IMR-90 (cell line): Measurements from ENCODE around the gene ENPP7. TPM values are rescaled to one million over a fixed set of nuclear protein-coding genes. Genes with fewer than 3 reads are reported as not detected.
"Not testable (repeated sequence)": the region's sequence is repeated elsewhere in the genome, so short reads cannot be mapped to it uniquely, and the experiment has no call there.

ENCODE experiments used
- ATAC-seq: fragments of 200-7000 bp; cut with Tn5 transposase; 2 replicates; pipeline ENCODE4 v1.9.1; 2020; ENCODE audit warnings: low read depth, mild to moderate bottlenecking, moderate library complexity
- BruUV-seq: library from RNA; stranded (reverse); fragments of 400-500 nt; replicated peaks from 2 replicates; lab custom pipeline; 2021; lab: Mats Ljungman, UMichigan
- CTCF ChIA-PET: fragments of 300-600 bp; formaldehyde crosslinking; extraction: SDS; loops from one replicate; lab custom pipeline; 2021; ENCODE audit warnings: antibody characterized with exemption; lab: Yijun Ruan, JAX
- POLR2A ChIA-PET: fragments of 300-600 bp; sonication (Branson Sonifier 250); formaldehyde crosslinking; loops from one replicate; lab custom pipeline; 2022; ENCODE audit warnings: antibody characterized with exemption; ENCODE audit not compliant: unreplicated experiment; lab: Charles Lee
- DNase-seq: peaks from one replicate; pipeline ENCODE4 v3.0.0; 2013
- H2AFZ ChIP-seq: replicated peaks from 2 replicates; pipeline ENCODE3; 2013; ENCODE audit warnings: low read length, mild to moderate bottlenecking; ENCODE audit not compliant: poor library complexity
- H2AK5ac ChIP-seq: 2 replicates; pipeline ENCODE4 v1.6.1; 2013; ENCODE audit warnings: low read depth, low read length, inconsistent platforms
- H2AK9ac ChIP-seq: replicated peaks from 2 replicates; pipeline ENCODE3; 2013; ENCODE audit warnings: mild to moderate bottlenecking, low read depth, low read length, moderate library complexity; ENCODE audit not compliant: poor library complexity
- H2BK120ac ChIP-seq: 2 replicates; pipeline ENCODE4 v1.6.1; 2013; ENCODE audit warnings: low read depth, low read length, inconsistent platforms
- H2BK15ac ChIP-seq: 3 replicates; pipeline ENCODE4 v1.6.1; 2013; ENCODE audit warnings: low read depth, low read length, inconsistent platforms
- H2BK20ac ChIP-seq: 2 replicates; pipeline ENCODE4 v1.6.1; 2013; ENCODE audit warnings: low read depth, mild to moderate bottlenecking, inconsistent platforms, low read length, moderate library complexity
- H2BK5ac ChIP-seq: 2 replicates; pipeline ENCODE4 v1.6.1; 2013; ENCODE audit warnings: mild to moderate bottlenecking, low read depth, low read length, inconsistent platforms; ENCODE audit not compliant: poor library complexity, severe bottlenecking
- H3K14ac ChIP-seq: replicated peaks from 2 replicates; pipeline ENCODE4 v1.6.1; 2013; ENCODE audit warnings: low read depth, low read length, inconsistent platforms
- H3K18ac ChIP-seq: 2 replicates; pipeline ENCODE4 v1.6.1; 2013; ENCODE audit warnings: low read depth, low read length, control low read depth
- H3K23ac ChIP-seq: 2 replicates; pipeline ENCODE4 v1.6.1; 2013; ENCODE audit warnings: low read depth, low read length, inconsistent platforms
- H3K27ac ChIP-seq: 2 replicates; pipeline ENCODE4 v1.5.1; 2013; ENCODE audit warnings: mild to moderate bottlenecking, control low read depth, low read length; ENCODE audit not compliant: insufficient read depth
- H3K27me3 ChIP-seq: 2 replicates; pipeline ENCODE4 v1.6.1; 2013; ENCODE audit warnings: low read length; ENCODE audit not compliant: control insufficient read depth, insufficient read depth
- H3K36me3 ChIP-seq: 2 replicates; pipeline ENCODE4 v1.6.1; 2013; ENCODE audit warnings: low read length, mixed read lengths; ENCODE audit not compliant: control insufficient read depth, insufficient read depth
- H3K4ac ChIP-seq: 2 replicates; pipeline ENCODE4 v1.6.1; 2013; ENCODE audit warnings: low read depth, low read length, inconsistent platforms
- H3K4me1 ChIP-seq: 2 replicates; pipeline ENCODE4 v1.6.1; 2013; ENCODE audit warnings: low read length, mixed read lengths; ENCODE audit not compliant: control insufficient read depth, insufficient read depth
- H3K4me2 ChIP-seq: 2 replicates; pipeline ENCODE4 v1.6.1; 2013; ENCODE audit warnings: low read depth, mild to moderate bottlenecking, control low read depth, low read length, moderate library complexity
- H3K4me3 ChIP-seq: 2 replicates; pipeline ENCODE4 v1.5.1; 2013; ENCODE audit warnings: low read depth, mild to moderate bottlenecking, control low read depth, low read length, moderate library complexity; ENCODE audit not compliant: insufficient read depth
- H3K56ac ChIP-seq: 2 replicates; pipeline ENCODE4 v1.6.1; 2013; ENCODE audit warnings: low read length, inconsistent platforms; ENCODE audit not compliant: insufficient read depth; ENCODE audit errors: extremely low read depth
- H3K79me1 ChIP-seq, 2 experiments: 2 replicates each; pipeline ENCODE4 v1.6.1; 2013; ENCODE audit warnings: low read length in 2 of 2, inconsistent platforms in 1 of 2, low read depth in 1 of 2
- H3K9ac ChIP-seq: 2 replicates; pipeline ENCODE4 v1.6.1; 2013; ENCODE audit warnings: low read depth, low read length, control low read depth
- H3K9me1 ChIP-seq: 2 replicates; pipeline ENCODE4 v1.6.1; 2013; ENCODE audit warnings: low read length, inconsistent platforms; ENCODE audit not compliant: insufficient read depth
- H3K9me3 ChIP-seq: 2 replicates; pipeline ENCODE4 v1.6.1; 2013; ENCODE audit warnings: low read length; ENCODE audit not compliant: control insufficient read depth, insufficient read depth
- H4K20me1 ChIP-seq: 2 replicates; pipeline ENCODE4 v1.6.1; 2013; ENCODE audit warnings: low read length, inconsistent platforms; ENCODE audit not compliant: insufficient read depth
- H4K5ac ChIP-seq: 2 replicates; pipeline ENCODE4 v1.6.1; 2013; ENCODE audit warnings: mild to moderate bottlenecking, low read depth, low read length, control low read depth
- H4K8ac ChIP-seq, 2 experiments: 2 replicates each; pipeline ENCODE4 v1.6.1; 2013; ENCODE audit warnings: low read depth in 2 of 2, low read length in 2 of 2, control low read depth in 1 of 2, inconsistent platforms in 1 of 2
- H4K91ac ChIP-seq: 2 replicates; pipeline ENCODE4 v1.6.1; 2013; ENCODE audit warnings: low read depth, low read length, inconsistent platforms; ENCODE audit not compliant: insufficient read depth
- CHD1 ChIP-seq: IDR thresholded peaks from 2 replicates; pipeline ENCODE4 v1.6.1; 2012; ENCODE audit warnings: low read depth, low read length, improper control_type of control experiment
- MAZ ChIP-seq: IDR thresholded peaks from 2 replicates; pipeline ENCODE4 v1.6.1; 2012; ENCODE audit warnings: low read depth, mild to moderate bottlenecking, low read length, improper control_type of control experiment, moderate library complexity, borderline replicate concordance
- NFE2L2 ChIP-seq: fragments of 150-350 bp; IDR thresholded peaks from 2 replicates; pipeline ENCODE4 v1.6.1; 2016; ENCODE audit warnings: low read depth, mild to moderate bottlenecking, low read length
- RFX5 ChIP-seq: IDR thresholded peaks from 2 replicates; pipeline ENCODE4 v1.8.0; 2012; ENCODE audit warnings: low read depth, mild to moderate bottlenecking, low read length, moderate library complexity
- WGBS, 2 experiments: methylation state at CpG; one replicate each; pipeline versions ENCODE4 v1.1.5 to v1.1.7; 2013; ENCODE audit warnings: missing lambda C conversion rate in 2 of 2; ENCODE audit not compliant: insufficient read length in 1 of 2; ENCODE audit errors: extremely low coverage in 2 of 2; 5-methylcytosine and 5-hydroxymethylcytosine counted together
- dilution Hi-C: fragments of 300-500 bp; cut with HindIII; formaldehyde crosslinking; loops from one replicate; pipeline ENCODE4 v1.14.3; 2018; ENCODE audit warnings: low sequenced_read_pairs; ENCODE audit not compliant: unreplicated experiment
- in situ Hi-C: fragments of 300-500 bp; cut with MboI; formaldehyde crosslinking; loops from 3 replicates; pipeline ENCODE4 v1.14.3; 2019; ENCODE audit warnings: low sequenced_read_pairs, inconsistent platforms, mixed read lengths
- intact Hi-C: fragments of 100-400 bp; cut with micrococcal nuclease; formaldehyde crosslinking; loops from 2 replicates; pipeline ENCODE4 v1.10.0; 2022
- polyA plus RNA-seq, 3 experiments: library from polyadenylated mRNA; depleted of rRNA; stranded (reverse); fragments of >200 nt; gene quantifications; 2 replicates each; pipeline ENCODE4 v1.2.3, GENCODE V29; 2012; ENCODE audit warnings: low replicate concordance in 1 of 3
- total RNA-seq: library from RNA; depleted of rRNA; stranded (reverse); fragments of >200 nt; gene quantifications from 2 replicates; pipeline ENCODE4 v1.2.3, GENCODE V29; 2012

ENPP7 gene
- total and polyA plus RNA-seq, 2 of the 4 experiments (the other 2 are of a cell fraction), result not detected

- Histone ChIP-seq H2BK5ac (no peak overlapping the region), H3K36me3 (no peaks in the 10 kb centered on the region), H3K9ac (no peak overlapping the region), H3K23ac (no peak overlapping the region), H3K79me1 (no peaks in the 10 kb centered on the region), H2AK9ac (no peak overlapping the region), H3K4me2 (no peak overlapping the region), H2BK15ac (no peak overlapping the region), H3K27ac (no peak overlapping the region), H3K14ac (no peak overlapping the region), H2BK20ac (no peak overlapping the region), H3K4ac (no peak overlapping the region), H2AK5ac (no peak overlapping the region), H2AFZ (no peak overlapping the region), H4K8ac (no peak overlapping the region), H2BK120ac (no peak overlapping the region), H3K18ac (no peak overlapping the region), H3K4me3 (no peak overlapping the region), H3K27me3 (peaks cover 44% of the 10 kb centered on the region), H4K5ac (no peak overlapping the region), H4K91ac (no peak overlapping the region), H3K56ac (no peak overlapping the region), H3K9me1 (no peaks in the 10 kb centered on the region), H3K9me3 (0 out of 2 replicates have a peak, but pooled peaks cover under 1% of the 10 kb centered on the region), H4K20me1 (no peaks in the 10 kb centered on the region), H3K4me1 (no peaks in the 10 kb centered on the region)
- in situ Hi-C loops (no loop called here), intact Hi-C loops (no loop called here), dilution Hi-C loops (no loop called here)
- ChIA-PET CTCF (no interaction called here), POLR2A (no interaction called here)
- no TSS peak for BruUV-seq
- 33% methylated on average over 2 of the region's 6 CpGs; no CpG with 5 or more reads in 1 of the 2 experiments for WGBS, 2 experiments
- ATAC-seq, result no peak
- DNase-seq, result no peak
- no peak for TF ChIP-seq NFE2L2
- TF ChIP-seq CHD1, result no peak
- TF ChIP-seq MAZ, result no peak
- no peak for TF ChIP-seq RFX5
Measured at GRCh38 chr17:79771276-79771675, 40.5 kb downstream of the ENPP7 start.

DNA sequence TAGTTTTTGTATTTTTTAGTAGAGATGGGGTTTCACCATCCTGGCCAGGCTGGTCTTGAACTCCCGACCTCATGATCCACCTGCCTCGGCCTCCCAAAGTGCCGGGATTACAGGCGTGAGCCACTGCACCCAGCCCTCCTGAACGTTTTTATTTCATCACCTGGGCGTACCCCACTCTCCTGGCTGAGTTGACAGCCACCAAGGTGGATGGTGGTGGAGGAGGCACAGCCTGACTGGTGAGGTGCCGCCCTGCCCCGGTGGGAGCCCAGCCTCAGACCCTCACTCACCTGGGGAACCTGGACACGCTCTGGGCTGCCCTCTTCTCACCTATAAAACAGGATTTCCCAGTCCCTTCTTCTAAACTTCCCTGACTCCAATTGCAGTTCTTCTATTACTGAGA, 42.0 kb downstream of the ENPP7 start:
- H4K20me1 ChIP-seq, H2BK15ac ChIP-seq, H2BK20ac ChIP-seq, H2BK120ac ChIP-seq, H3K14ac ChIP-seq, H2BK5ac ChIP-seq, H3K27ac ChIP-seq, H3K4me1 ChIP-seq, in situ Hi-C loops, BruUV-seq, H4K8ac ChIP-seq, H3K18ac ChIP-seq, H4K91ac ChIP-seq, H2AK9ac ChIP-seq, H2AFZ ChIP-seq, CTCF ChIA-PET, H4K5ac ChIP-seq, H3K9me3 ChIP-seq, ATAC-seq, intact Hi-C loops, H3K4me2 ChIP-seq, H3K79me1 ChIP-seq, H3K4ac ChIP-seq, H3K36me3 ChIP-seq, H2AK5ac ChIP-seq, H3K23ac ChIP-seq, POLR2A ChIA-PET, H3K56ac ChIP-seq, DNase-seq, H3K9ac ChIP-seq, dilution Hi-C loops, H3K9me1 ChIP-seq, H3K4me3 ChIP-seq: not testable (repeated sequence)
- WGBS, 2 experiments, result no CpG with 5 or more reads among the region's 9 CpGs
- H3K27me3 ChIP-seq, result peaks cover 53% of the 10 kb centered on the region
